Kidney (tissue), 14 donors: ENCODE data around the gene CCM2. TPM values are rescaled to one million over a fixed set of nuclear protein-coding genes. Genes with fewer than 3 reads are reported as not detected.

Source experiments
- DNase-seq, 5 donors: peaks; one replicate each; pipeline ENCODE4 v3.0.0-alpha.2; 2013 to 2020
- FAIRE-seq: peaks from 2 replicates; lab custom pipeline; 2012; peaks lifted over from hg19 to GRCh38; lab: Jason Lieb, UNC
- H3K27ac ChIP-seq, 2 donors: one replicate each; pipeline ENCODE4 v1.7.0; 2013; ENCODE audit warnings: low read depth in 2 of 2, low read length in 2 of 2, inconsistent platforms in 1 of 2
- H3K27me3 ChIP-seq: one replicate; pipeline ENCODE4 v1.7.1; 2013; ENCODE audit warnings: low read length, inconsistent platforms; ENCODE audit not compliant: control insufficient read depth, insufficient read depth
- H3K36me3 ChIP-seq, 3 donors: one replicate each; pipeline versions ENCODE4 v1.7.0 to v1.7.1; 2013; ENCODE audit warnings: low read length in 3 of 3, control low read depth in 1 of 3, inconsistent platforms in 1 of 3; ENCODE audit not compliant: insufficient read depth in 3 of 3, control insufficient read depth in 2 of 3
- H3K4me1 ChIP-seq, 3 donors: one replicate each; pipeline versions ENCODE4 v1.7.0 to v1.7.1; 2013; ENCODE audit warnings: low read length in 3 of 3, inconsistent platforms in 1 of 3, low read depth in 1 of 3; ENCODE audit not compliant: control insufficient read depth in 2 of 3, insufficient read depth in 2 of 3
- H3K4me3 ChIP-seq, 3 donors: one replicate each; pipeline versions ENCODE4 v1.7.0 to v1.8.1; 2013; ENCODE audit warnings: low read length in 3 of 3, control low read depth in 1 of 3, inconsistent platforms in 1 of 3
- H3K9ac ChIP-seq, 3 donors: one replicate each; pipeline versions ENCODE4 v1.7.0 to v1.7.1; 2013; ENCODE audit warnings: low read length in 3 of 3, control low read depth in 1 of 3, inconsistent platforms in 1 of 3
- H3K9me3 ChIP-seq, 3 donors: one replicate each; pipeline versions ENCODE4 v1.7.0 to v1.7.1; 2013; ENCODE audit warnings: low read length in 3 of 3, control low read depth in 1 of 3, inconsistent platforms in 1 of 3; ENCODE audit not compliant: control insufficient read depth in 2 of 3, insufficient read depth in 1 of 3
- CTCF ChIP-seq: IDR thresholded peaks from 3 replicates; pipeline ENCODE4 v1.5.1; 2012; ENCODE audit warnings: mild to moderate bottlenecking, moderate library complexity, borderline replicate concordance; ENCODE audit not compliant: insufficient read depth; ENCODE audit errors: extremely low read depth
- intact Hi-C: fragments of 100-400 bp; cut with DNase I; formaldehyde crosslinking; loops from one replicate; pipeline ENCODE4 v1.11.1; 2022
- polyA plus RNA-seq: library from polyadenylated mRNA; stranded (reverse); fragments of 350-450 nt; fragmentation: Illumina TruSeq; extraction: RNeasy Lipid Tissue Mini Kit (QIAGEN cat#74804); gene quantifications from one replicate; pipeline ENCODE4 v1.2.3, GENCODE V29; 2014; ENCODE audit warnings: low read depth, low replicate concordance; ENCODE audit not compliant: insufficient read depth
- total RNA-seq: library from RNA; stranded (reverse); fragmentation: NEBNext Ultra II Directional; extraction: Animal tissue kit (Norgen Biotek cat#: 25700); gene quantifications from one replicate; pipeline ENCODE4 v1.2.1, GENCODE V29; 2021
- donor health status: control.
- donor health status: control.
- donor health status: control.
- donor health status: control.
- donor health status: control.
- donor health status: DM: yes; HTN: yes; CAD: no.
- donor health status: Normal renal cell carcinoma (clear cell type).

The CCM2 gene
- total and polyA plus RNA-seq, 2 donors from 2014 or later, result 35.0 to 37.8 TPM

DNA sequence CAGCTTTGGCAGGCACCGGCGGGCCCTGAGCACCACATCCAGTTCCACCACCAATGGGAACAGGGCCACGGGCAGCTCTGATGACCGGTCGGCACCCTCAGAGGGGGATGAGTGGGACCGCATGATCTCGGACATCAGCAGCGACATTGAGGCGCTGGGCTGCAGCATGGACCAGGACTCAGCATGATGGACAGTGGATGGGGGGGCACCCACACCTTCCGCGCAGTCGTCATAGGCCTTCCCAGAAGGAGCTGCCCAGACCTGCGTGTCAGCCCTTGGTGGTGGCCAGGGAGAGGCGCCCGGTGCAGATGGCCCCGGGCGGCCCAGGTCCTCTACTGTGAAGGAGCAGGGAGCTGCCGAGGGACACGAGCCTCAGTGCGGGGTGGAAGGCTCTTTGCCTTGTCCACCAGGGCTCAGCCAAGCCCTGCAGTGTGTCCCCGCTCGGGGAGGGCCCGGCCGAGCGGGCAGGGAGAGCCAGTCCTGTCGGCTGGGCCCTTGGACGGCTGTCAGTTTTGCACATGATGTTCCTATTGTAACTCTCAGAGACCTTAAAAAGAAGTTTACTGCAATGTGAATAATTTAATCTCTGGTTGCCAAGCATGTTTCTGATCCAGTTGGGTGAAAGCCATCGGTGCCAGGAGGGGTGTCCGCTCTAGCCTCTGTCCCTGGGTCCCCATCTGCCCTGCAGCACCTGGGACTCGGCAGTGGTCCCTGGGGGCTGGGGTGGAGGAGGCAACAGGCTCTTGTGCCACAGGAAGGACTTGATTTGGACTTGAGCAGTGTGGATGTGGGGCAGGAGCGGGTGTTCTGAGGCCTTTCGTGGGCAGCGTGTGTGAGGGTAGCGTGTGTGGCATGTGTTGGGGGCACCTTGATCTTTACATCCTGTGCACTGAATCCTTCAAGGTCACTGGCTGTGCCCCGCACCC, 76.1 kb downstream of the CCM2 start:
- H3K27me3 ChIP-seq, result no peaks in the 10 kb centered on the region
- peaks cover 0 to 26% (median 18%) of the 10 kb centered on the region in 3 donors for H3K36me3 ChIP-seq
- TF ChIP-seq CTCF, result no peak
- no peak overlapping the region for H3K4me3 ChIP-seq
- DNase-seq (peak in 2 of 5 donors; percentile 30 to 64), FAIRE-seq (no peak)
- intact Hi-C loops, result no loop called here
- H3K4me1 ChIP-seq, result no peaks in the 10 kb centered on the region
- H3K27ac ChIP-seq, result no peak overlapping the region
- no peaks in the 10 kb centered on the region for H3K9me3 ChIP-seq
- H3K9ac ChIP-seq, result no peak overlapping the region

GRCh38 chr7:45076946-45077345, 76.9 kb downstream of the CCM2 start:
- Histone ChIP-seq H3K9ac (no peak overlapping the region), H3K4me1 (no peaks in the 10 kb centered on the region), H3K27me3 (no peaks in the 10 kb centered on the region), H3K27ac (no peak overlapping the region), H3K36me3 (peaks cover 0 to 26% (median 13%) of the 10 kb centered on the region in 3 donors), H3K4me3 (no peak overlapping the region), H3K9me3 (no peaks in the 10 kb centered on the region)
- no peak for TF ChIP-seq CTCF
- DNase-seq (peak in 2 of 5 donors; percentile 19 to 69), FAIRE-seq (no peak)
- intact Hi-C loops, result no loop called here

GRCh38 chr7:45077579-45077978, 77.6 kb downstream of the CCM2 start:
- H3K27ac ChIP-seq, result no peak overlapping the region
- FAIRE-seq (no peak), DNase-seq (peak in 2 of 5 donors; percentile 22 to 45)
- H3K9me3 ChIP-seq, result no peaks in the 10 kb centered on the region
- peaks cover 0 to 23% (median 13%) of the 10 kb centered on the region in 3 donors for H3K36me3 ChIP-seq
- no peak overlapping the region for H3K4me3 ChIP-seq
- no peaks in the 10 kb centered on the region for H3K27me3 ChIP-seq
- TF ChIP-seq CTCF, result no peak
- no peak overlapping the region for H3K9ac ChIP-seq
- intact Hi-C loops, result no loop called here
- H3K4me1 ChIP-seq, result no peaks in the 10 kb centered on the region
